OCI-LY3 (cell line): ENCODE data around the gene TRRAP.

Source experiments
- H2AFZ ChIP-seq: fragments of 200-600, 300-600 bp; shearing (Covaris generic); 2 replicates; pipeline ENCODE4 v1.6.0; 2014; ENCODE audit warnings: antibody characterized with exemption, low read depth, low read length
- H3K27ac ChIP-seq: fragments of 200-600, 300-600 bp; sonication (generic); 2 replicates; pipeline ENCODE4 v1.5.1; 2014; ENCODE audit warnings: mild to moderate bottlenecking, low read length, moderate library complexity, mixed read lengths
- H3K27me3 ChIP-seq: fragments of 200-600, 300-600 bp; sonication (generic); 2 replicates; pipeline ENCODE4 v1.6.1; 2014; ENCODE audit warnings: low read depth, low read length, mixed read lengths
- H3K36me3 ChIP-seq: fragments of 200-600, 300-600 bp; sonication (generic); replicated peaks from 2 replicates; pipeline ENCODE3; 2014; ENCODE audit warnings: low read depth, low read length, mixed read lengths
- H3K4me1 ChIP-seq: fragments of 300-600, 200-600 bp; sonication (generic); 2 replicates; pipeline ENCODE4 v1.6.1; 2014; ENCODE audit warnings: low read length, mixed read lengths
- H3K4me2 ChIP-seq: fragments of 200-600, 300-600 bp; sonication (generic); 2 replicates; pipeline ENCODE4 v1.6.1; 2014; ENCODE audit warnings: low read length, mixed read lengths
- H3K4me3 ChIP-seq: fragments of 300-600, 200-600 bp; sonication (generic); 2 replicates; pipeline ENCODE4 v1.5.1; 2014; ENCODE audit warnings: antibody characterized with exemption, mild to moderate bottlenecking, low read length, moderate library complexity
- H3K79me2 ChIP-seq: fragments of 300-600, 200-600 bp; shearing (Covaris generic); 2 replicates; pipeline ENCODE4 v1.6.1; 2014; ENCODE audit warnings: mild to moderate bottlenecking, low read length, mixed read lengths
- H3K9ac ChIP-seq: fragments of 300-600, 200-600 bp; shearing (Covaris generic); 2 replicates; pipeline ENCODE4 v1.6.0; 2014; ENCODE audit warnings: mild to moderate bottlenecking, low read length, moderate library complexity
- H3K9me3 ChIP-seq: fragments of 200-600, 300-600 bp; shearing (Covaris generic); 2 replicates; pipeline ENCODE4 v1.6.1; 2014; ENCODE audit warnings: low read length, mixed read lengths; ENCODE audit not compliant: insufficient read depth
- H4K20me1 ChIP-seq: fragments of 200-600, 300-600 bp; sonication (generic); 2 replicates; pipeline ENCODE4 v1.6.1; 2016; ENCODE audit warnings: low read length, mixed read lengths; ENCODE audit not compliant: insufficient read depth
- EZH2phosphoT487 ChIP-seq: fragments of 200-600 bp; shearing (Covaris generic); IDR thresholded peaks from 2 replicates; pipeline ENCODE4 v1.6.1; 2018; ENCODE audit warnings: antibody characterized with exemption, mixed run types, low read depth
- TF ChIP-seq, protein P1 (sequence below): fragments of 200-600, 300-600 bp; sonication (generic); IDR thresholded peaks from 2 replicates; pipeline ENCODE4 v1.5.1; 2014; ENCODE audit warnings: antibody characterized with exemption, low read length, low read depth

TRRAP gene

DNA sequence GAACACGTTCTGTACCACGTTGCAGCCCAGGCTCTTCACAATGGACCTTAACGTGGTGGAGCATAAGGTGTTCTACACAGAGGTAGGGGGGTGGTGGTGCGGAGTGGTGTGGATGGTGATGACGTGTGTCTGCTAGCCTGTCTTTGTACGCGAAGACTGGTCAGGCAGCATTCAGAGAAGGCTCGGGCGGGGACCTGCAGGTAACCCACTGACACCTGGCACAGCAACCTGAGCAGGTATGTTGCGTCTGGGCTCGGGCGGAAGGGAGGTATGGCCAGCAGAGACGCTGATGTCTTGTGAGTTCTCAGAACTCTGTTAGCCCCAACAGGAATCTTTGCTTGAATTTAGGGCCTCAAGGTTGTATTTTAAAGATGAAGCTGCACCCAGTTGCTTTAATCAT lies 55.0 kb downstream of the TRRAP start:
- no peaks in the 10 kb centered on the region for H3K79me2 ChIP-seq
- no peak overlapping the region for H3K27ac ChIP-seq
- H3K27me3 ChIP-seq, result no peaks in the 10 kb centered on the region
- H4K20me1 ChIP-seq, result no peaks in the 10 kb centered on the region
- TF ChIP-seq, protein P1, sequence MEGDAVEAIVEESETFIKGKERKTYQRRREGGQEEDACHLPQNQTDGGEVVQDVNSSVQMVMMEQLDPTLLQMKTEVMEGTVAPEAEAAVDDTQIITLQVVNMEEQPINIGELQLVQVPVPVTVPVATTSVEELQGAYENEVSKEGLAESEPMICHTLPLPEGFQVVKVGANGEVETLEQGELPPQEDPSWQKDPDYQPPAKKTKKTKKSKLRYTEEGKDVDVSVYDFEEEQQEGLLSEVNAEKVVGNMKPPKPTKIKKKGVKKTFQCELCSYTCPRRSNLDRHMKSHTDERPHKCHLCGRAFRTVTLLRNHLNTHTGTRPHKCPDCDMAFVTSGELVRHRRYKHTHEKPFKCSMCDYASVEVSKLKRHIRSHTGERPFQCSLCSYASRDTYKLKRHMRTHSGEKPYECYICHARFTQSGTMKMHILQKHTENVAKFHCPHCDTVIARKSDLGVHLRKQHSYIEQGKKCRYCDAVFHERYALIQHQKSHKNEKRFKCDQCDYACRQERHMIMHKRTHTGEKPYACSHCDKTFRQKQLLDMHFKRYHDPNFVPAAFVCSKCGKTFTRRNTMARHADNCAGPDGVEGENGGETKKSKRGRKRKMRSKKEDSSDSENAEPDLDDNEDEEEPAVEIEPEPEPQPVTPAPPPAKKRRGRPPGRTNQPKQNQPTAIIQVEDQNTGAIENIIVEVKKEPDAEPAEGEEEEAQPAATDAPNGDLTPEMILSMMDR, result no peak
- no peak for TF ChIP-seq EZH2phosphoT487
- peaks cover 58% of the 10 kb centered on the region for H3K36me3 ChIP-seq
- H3K4me1 ChIP-seq, result peaks cover 11% of the 10 kb centered on the region
- no peak overlapping the region for H2AFZ ChIP-seq
- no peak overlapping the region for H3K4me3 ChIP-seq
- no peak overlapping the region for H3K4me2 ChIP-seq
- H3K9ac ChIP-seq, result no peak overlapping the region
- H3K9me3 ChIP-seq, result no peaks in the 10 kb centered on the region

DNA sequence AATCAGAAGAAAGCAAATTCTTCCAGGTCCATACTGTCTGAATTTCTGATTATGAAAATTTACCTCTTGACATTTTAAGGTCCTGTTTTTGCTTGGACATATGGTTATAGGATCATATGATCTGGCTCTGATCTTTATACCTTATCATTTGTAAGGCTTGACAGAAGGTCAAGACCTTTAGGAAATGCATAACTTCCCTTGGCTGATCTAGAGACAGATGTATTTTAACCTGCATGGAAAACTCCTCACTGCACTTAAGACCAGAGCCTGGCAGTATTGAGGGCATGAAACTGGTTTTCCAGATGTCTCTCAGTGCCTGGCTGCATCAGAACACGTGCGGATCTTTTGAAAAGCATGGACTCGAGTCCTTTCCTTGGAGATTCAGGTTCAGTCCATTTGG lies 55.9 kb downstream of the TRRAP start:
- H3K4me3 ChIP-seq, result no peak overlapping the region
- no peak overlapping the region for H2AFZ ChIP-seq
- peaks cover 65% of the 10 kb centered on the region for H3K36me3 ChIP-seq
- H3K27me3 ChIP-seq, result no peaks in the 10 kb centered on the region
- peaks cover 11% of the 10 kb centered on the region for H3K4me1 ChIP-seq
- H3K27ac ChIP-seq, result no peak overlapping the region
- no peak overlapping the region for H3K4me2 ChIP-seq
- no peak overlapping the region for H3K9ac ChIP-seq
- H3K9me3 ChIP-seq, result no peaks in the 10 kb centered on the region
- TF ChIP-seq EZH2phosphoT487, result no peak
- TF ChIP-seq, protein P1, result no peak
- H4K20me1 ChIP-seq, result no peaks in the 10 kb centered on the region
- H3K79me2 ChIP-seq, result no peaks in the 10 kb centered on the region

DNA sequence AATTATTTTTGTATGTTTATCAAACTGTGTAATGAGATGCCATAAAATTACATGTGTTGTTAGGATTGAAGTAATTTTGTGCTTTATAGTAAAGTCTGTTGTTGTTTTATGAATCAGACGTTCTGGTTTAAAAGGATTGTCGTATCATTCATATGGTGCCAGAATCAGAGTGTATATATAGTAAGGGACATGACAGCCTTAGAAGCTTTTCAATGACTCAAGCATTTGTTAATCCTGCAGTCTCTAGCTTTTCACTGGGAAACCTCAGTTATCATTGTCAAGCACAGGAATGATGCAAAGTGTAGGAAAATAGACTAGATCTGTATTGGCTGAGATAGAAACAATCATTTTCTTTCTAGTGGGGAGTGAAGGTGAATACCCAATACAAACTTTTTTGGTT lies 57.5 kb downstream of the TRRAP start:
- Histone ChIP-seq H3K4me1 (peaks cover 6% of the 10 kb centered on the region), H2AFZ (no peak overlapping the region), H3K27ac (no peak overlapping the region), H3K27me3 (no peaks in the 10 kb centered on the region), H3K4me2 (no peak overlapping the region), H4K20me1 (no peaks in the 10 kb centered on the region), H3K79me2 (no peaks in the 10 kb centered on the region), H3K4me3 (no peak overlapping the region), H3K9me3 (no peaks in the 10 kb centered on the region), H3K36me3 (peaks cover 66% of the 10 kb centered on the region), H3K9ac (no peak overlapping the region)
- TF ChIP-seq, protein P1, result no peak
- TF ChIP-seq EZH2phosphoT487, result no peak

DNA sequence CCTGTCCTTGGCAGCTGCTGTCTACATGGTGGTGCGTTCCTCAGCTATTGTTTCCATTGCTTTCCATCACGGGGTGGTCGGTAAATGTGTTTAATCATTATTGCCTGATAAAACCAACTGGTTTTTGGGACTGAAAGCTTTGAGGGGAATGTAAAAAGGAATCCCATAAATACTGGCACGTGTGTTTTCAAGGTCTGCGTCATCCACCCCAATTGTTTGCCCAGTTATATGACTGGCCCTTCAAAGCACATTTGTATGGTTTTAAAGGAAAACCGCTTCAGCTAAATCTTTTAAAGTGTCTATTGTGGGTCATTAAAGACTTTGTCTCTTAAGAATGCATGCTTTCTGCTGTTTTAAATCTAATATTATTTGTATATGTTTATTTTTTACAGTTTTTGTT lies 65.0 kb downstream of the TRRAP start:
- no peaks in the 10 kb centered on the region for H3K4me1 ChIP-seq
- H4K20me1 ChIP-seq, result no peaks in the 10 kb centered on the region
- no peak overlapping the region for H3K4me2 ChIP-seq
- TF ChIP-seq, protein P1, result no peak
- no peak for TF ChIP-seq EZH2phosphoT487
- no peak overlapping the region for H2AFZ ChIP-seq
- H3K9ac ChIP-seq, result no peak overlapping the region
- H3K9me3 ChIP-seq, result no peaks in the 10 kb centered on the region
- no peak overlapping the region for H3K4me3 ChIP-seq
- no peaks in the 10 kb centered on the region for H3K27me3 ChIP-seq
- H3K36me3 ChIP-seq, result peaks cover 49% of the 10 kb centered on the region
- H3K27ac ChIP-seq, result no peak overlapping the region
- H3K79me2 ChIP-seq, result peaks cover 7% of the 10 kb centered on the region
